Activated CD4-positive, alpha-beta T cell treated with anti-CD3 and anti-CD28 coated beads, Interleukin-2, amount 50 U/mL, for 1 hour (primary cell): ENCODE results near the gene TTC9.
A peak's percentile ranks its signal among the peaks of the same experiment; 100 is the strongest.

Experiments
- DNase-seq: peaks from one replicate; pipeline ENCODE4 v3.0.0-alpha.2; 2020

Gene TTC9

GRCh38 chr14:70646705-70647104, 5.0 kb downstream of the TTC9 start:
- no peak for DNase-seq

GRCh38 chr14:70648346-70648745, 6.6 kb downstream of the TTC9 start:
- no peak for DNase-seq

- no peak for DNase-seq
Measured at GRCh38 chr14:70649803-70650202, 8.1 kb downstream of the TTC9 start.

- DNase-seq: no peak
Measured at GRCh38 chr14:70651522-70651921, 9.8 kb downstream of the TTC9 start.

- DNase-seq: no peak
Measured at GRCh38 chr14:70652871-70653270, 11.2 kb downstream of the TTC9 start.

- no peak for DNase-seq
Measured at GRCh38 chr14:70653662-70654061, 11.9 kb downstream of the TTC9 start.

- no peak for DNase-seq
Measured at GRCh38 chr14:70654632-70655031, 12.9 kb downstream of the TTC9 start.

GRCh38 chr14:70655110-70655826, 13.6 kb downstream of the TTC9 start:
- DNase-seq: peak; percentile 62

- DNase-seq: no peak
Measured at GRCh38 chr14:70658899-70659298, 17.2 kb downstream of the TTC9 start.

- peak; percentile 46 for DNase-seq
Measured at GRCh38 chr14:70660967-70661893, 19.5 kb downstream of the TTC9 start.

GRCh38 chr14:70662080-70662479, 20.4 kb downstream of the TTC9 start:
- no peak for DNase-seq

GRCh38 chr14:70662816-70663215, 21.1 kb downstream of the TTC9 start:
- no peak for DNase-seq

- no peak for DNase-seq
Measured at GRCh38 chr14:70663707-70664179, 22.0 kb downstream of the TTC9 start.

GRCh38 chr14:70664698-70665447, 23.2 kb downstream of the TTC9 start:
- DNase-seq: no peak

- no peak for DNase-seq
Measured at GRCh38 chr14:70665448-70666360, 24.0 kb downstream of the TTC9 start.

GRCh38 chr14:70666361-70666686, 24.6 kb downstream of the TTC9 start:
- no peak for DNase-seq

GRCh38 chr14:70670992-70671651, 29.4 kb downstream of the TTC9 start:
- no peak for DNase-seq

- DNase-seq: no peak
Measured at GRCh38 chr14:70671652-70672644, 30.2 kb downstream of the TTC9 start.

GRCh38 chr14:70677341-70677740, 35.6 kb downstream of the TTC9 start:
- no peak for DNase-seq

GRCh38 chr14:70680748-70681147, 39.0 kb downstream of the TTC9 start:
- no peak for DNase-seq
